GM12878 (cell line): ENCODE data around the gene FDX2. TPM values are rescaled to one million over a fixed set of nuclear protein-coding genes. Genes with fewer than 3 reads are reported as not detected.

Source experiments
- ATAC-seq: fragments of 200-7000 bp; cut with Tn5 transposase; 3 replicates; pipeline ENCODE4 v1.9.1; 2020; ENCODE audit warnings: mild to moderate bottlenecking, moderate library complexity
- BruUV-seq: library from RNA; stranded (reverse); fragments of 400-500 nt; replicated peaks from 2 replicates; lab custom pipeline; 2021; lab: Mats Ljungman, UMichigan
- CTCF ChIA-PET: fragments of 300-600 bp; sonication (Branson Sonifier 250); formaldehyde crosslinking; extraction: SDS; loops from one replicate; lab custom pipeline; 2021; ENCODE audit warnings: inconsistent platforms; lab: Yijun Ruan, JAX
- POLR2A ChIA-PET: fragments of 350-600 bp; formaldehyde crosslinking; extraction: SDS; loops from one replicate; lab custom pipeline; 2021; ENCODE audit warnings: inconsistent platforms; lab: Charles Lee
- RAD21 ChIA-PET: fragments of 300-600 bp; sonication (Branson Sonifier 250); formaldehyde crosslinking; loops from one replicate; lab custom pipeline; 2023; ENCODE audit warnings: antibody characterized with exemption; ENCODE audit not compliant: unreplicated experiment; lab: Charles Lee
- SMC1A ChIA-PET: fragments of 300-600 bp; sonication (Branson Sonifier 250); formaldehyde crosslinking; loops from one replicate; lab custom pipeline; 2023; ENCODE audit not compliant: unreplicated experiment, uncharacterized antibody; lab: Charles Lee
- DNase-seq: peaks from one replicate; pipeline ENCODE4 v3.0.0-alpha.2; 2011; ENCODE audit warnings: low read depth, low spot score
- FAIRE-seq: peaks from 3 replicates; lab custom pipeline; 2011; peaks lifted over from hg19 to GRCh38; lab: Jason Lieb, UNC
- H2AFZ ChIP-seq: 2 replicates; pipeline ENCODE4 v1.6.0; 2011; ENCODE audit warnings: low read depth, low read length, control low read depth; ENCODE audit not compliant: control insufficient read depth
- H3K27ac ChIP-seq: 2 replicates; pipeline ENCODE4 v1.5.1; 2011; ENCODE audit warnings: control low read depth; ENCODE audit not compliant: control insufficient read depth, insufficient read depth
- H3K27me3 ChIP-seq, 2 experiments: replicated peaks in 1 of 2; 2 replicates each; pipeline versions ENCODE4 v1.6.0 to v1.6.1; 2011; ENCODE audit warnings: low read length in 1 of 2; ENCODE audit not compliant: control insufficient read depth in 2 of 2, insufficient read depth in 2 of 2
- H3K36me3 ChIP-seq, 2 experiments: 2 replicates each; pipeline ENCODE4 v1.5.1; 2011; ENCODE audit warnings: low read length in 1 of 2; ENCODE audit not compliant: control insufficient read depth in 2 of 2, insufficient read depth in 2 of 2
- H3K4me1 ChIP-seq: 2 replicates; pipeline ENCODE4 v1.6.1; 2011; ENCODE audit warnings: mild to moderate bottlenecking, low read length, moderate library complexity, mixed read lengths; ENCODE audit not compliant: control insufficient read depth, insufficient read depth
- H3K4me2 ChIP-seq: 2 replicates; pipeline ENCODE4 v1.6.0; 2011; ENCODE audit warnings: control low read depth; ENCODE audit not compliant: control insufficient read depth, insufficient read depth
- H3K4me3 ChIP-seq: fragments of 200-600 bp; sonication (generic); 2 replicates; pipeline ENCODE4 v1.5.1; 2016
- H3K79me2 ChIP-seq: 2 replicates; pipeline ENCODE4 v1.6.0; 2011; ENCODE audit warnings: low read length; ENCODE audit not compliant: control insufficient read depth, insufficient read depth
- H3K9ac ChIP-seq: 2 replicates; pipeline ENCODE4 v1.8.0; 2011; ENCODE audit warnings: low read length, control low read depth, mixed read lengths; ENCODE audit not compliant: control insufficient read depth, insufficient read depth
- H3K9me3 ChIP-seq: replicated peaks from 3 replicates; pipeline ENCODE4 v1.5.1; 2011; ENCODE audit warnings: mild to moderate bottlenecking, low read length; ENCODE audit not compliant: control insufficient read depth, insufficient read depth
- H4K20me1 ChIP-seq: 2 replicates; pipeline ENCODE4 v1.6.0; 2011; ENCODE audit not compliant: control insufficient read depth, insufficient read depth
- ASH2L ChIP-seq: fragments of 300-600, 200-600 bp; sonication (generic); IDR thresholded peaks from 2 replicates; pipeline ENCODE4 v1.6.1; 2017; ENCODE audit warnings: low read depth, mild to moderate bottlenecking, borderline replicate concordance
- BMI1 ChIP-seq: fragments of 450-650 bp; IDR thresholded peaks from 2 replicates; pipeline ENCODE4 v1.6.1; 2016; ENCODE audit warnings: mild to moderate bottlenecking, moderate library complexity, borderline replicate concordance
- CHD1 ChIP-seq: IDR thresholded peaks from 2 replicates; pipeline ENCODE4 v1.6.1; 2012; ENCODE audit warnings: low read depth, low read length, improper control_type of control experiment
- ESRRA ChIP-seq: IDR thresholded peaks from 2 replicates; pipeline ENCODE4 v1.6.1; 2012; ENCODE audit warnings: mild to moderate bottlenecking, low read length, improper control_type of control experiment
- IRF4 ChIP-seq: IDR thresholded peaks from 2 replicates; pipeline ENCODE4 v1.6.1; 2011; ENCODE audit warnings: low read depth, low read length
- IRF5 ChIP-seq: fragments of 450-650 bp; IDR thresholded peaks from 2 replicates; pipeline ENCODE4 v1.6.1; 2017; ENCODE audit warnings: borderline replicate concordance
- MTA2 ChIP-seq: fragments of 450-650 bp; IDR thresholded peaks from 2 replicates; pipeline ENCODE4 v1.6.1; 2016; ENCODE audit warnings: low read depth, mild to moderate bottlenecking, moderate library complexity
- NKRF ChIP-seq: fragments of 450-650 bp; conservative IDR thresholded peaks from 2 replicates; pipeline ENCODE4 v1.6.1; 2017; ENCODE audit warnings: mild to moderate bottlenecking, moderate library complexity
- PKNOX1 ChIP-seq: fragments of 450-650 bp; IDR thresholded peaks from 2 replicates; pipeline ENCODE4 v1.6.1; 2016; ENCODE audit warnings: mild to moderate bottlenecking
- SP1 ChIP-seq: IDR thresholded peaks from one replicate; pipeline ENCODE4 v1.6.1; 2011; ENCODE audit warnings: low read depth, low read length
- SRF ChIP-seq, 2 experiments: IDR thresholded peaks; 2 replicates each; pipeline ENCODE4 v1.6.1; 2011; ENCODE audit warnings: low read depth in 2 of 2, low read length in 2 of 2, mild to moderate bottlenecking in 1 of 2, moderate library complexity in 1 of 2
- TBL1XR1 ChIP-seq: IDR thresholded peaks from 2 replicates; pipeline ENCODE4 v1.6.1; 2012; ENCODE audit warnings: low read depth, low read length, improper control_type of control experiment
- WRNIP1 ChIP-seq: IDR thresholded peaks from 2 replicates; pipeline ENCODE4 v1.6.1; 2011; ENCODE audit warnings: low read depth, low read length, improper control_type of control experiment, borderline replicate concordance
- YBX1 ChIP-seq: fragments of 450-650 bp; IDR thresholded peaks from 2 replicates; pipeline ENCODE4 v1.6.1; 2016; ENCODE audit warnings: antibody characterized with exemption
- ZNF274 ChIP-seq: IDR thresholded peaks from one replicate; pipeline ENCODE4 v1.8.0; 2011; ENCODE audit not compliant: insufficient read length, insufficient read depth
- ZNF592 ChIP-seq: fragments of 450-650 bp; IDR thresholded peaks from 2 replicates; pipeline ENCODE4 v1.6.1; 2017; ENCODE audit warnings: mild to moderate bottlenecking, moderate library complexity
- WGBS: methylation state at CpG from one replicate; pipeline ENCODE4 v1.1.6; 2016; ENCODE audit warnings: low lambda C conversion rate; ENCODE audit not compliant: insufficient replicate concordance, insufficient coverage; ENCODE audit errors: missing lambda C conversion rate; 5-methylcytosine and 5-hydroxymethylcytosine counted together
- in situ Hi-C: fragments of 300-500 bp; cut with MboI; formaldehyde crosslinking; loops from 9 replicates; pipeline ENCODE4 v1.14.3; 2018; ENCODE audit warnings: mixed read lengths
- intact Hi-C: fragments of 100-400 bp; cut with micrococcal nuclease; formaldehyde crosslinking; loops from one replicate; pipeline ENCODE4 v1.14.2; 2022; ENCODE audit not compliant: unreplicated experiment
- polyA plus RNA-seq, 11 experiments: library from polyadenylated mRNA; depleted of rRNA in 4 of 11; unstranded in 6 of 11; stranded (reverse) in 5 of 11; fragments of >200 nt; fragmentation: Nextera tagmentation in 4 of 11; fragmentation: Illumina TruSeq in 1 of 11; extraction: Ambion mirVana in 4 of 11; extraction: Trizol in 1 of 11; gene quantifications; 1 replicate in 1 of 11; 2 replicates in 10 of 11; pipeline versions ENCODE4 v1.2.1 to v1.2.3, GENCODE V29; 2011 to 2016; ENCODE audit warnings: inconsistent platforms in 2 of 11, missing spikeins in 2 of 11, low read depth in 1 of 11
- total RNA-seq, 4 experiments: library from RNA; depleted of rRNA in 3 of 4; stranded (reverse); fragments of >200 nt in 3 of 4; fragmentation: Illumina TruSeq in 1 of 4; extraction: Trizol in 1 of 4; gene quantifications; 2 replicates each; pipeline versions ENCODE4 v1.2.1 to v1.2.3, GENCODE V29; 2013 to 2021

The FDX2 gene
- total and polyA plus RNA-seq, 10 of the 15 experiments (the other 5 are each of a cell fraction or from before 2014, with no cell fraction given), result 1.4 to 50.4 (median 24.7) TPM

GRCh38 chr19:10309423-10309822 lies 6.4 kb downstream of the FDX2 start, which contains the start of gene ZGLP1:
ZGLP1 (minus strand) TSS chr19:10309815.
- no peaks in the 10 kb centered on the region for H3K79me2 ChIP-seq
- no peak for DNase-seq
- no peak for FAIRE-seq
- no peak within 1 kb of the TSS for H3K4me2 ChIP-seq
- intact Hi-C loops, result no loop called here
- no peaks in the 10 kb centered on the region for H3K9me3 ChIP-seq
- WGBS, result 95% methylated on average over 20 of the region's 24 CpGs
- no peak within 1 kb of the TSS for H2AFZ ChIP-seq
- no peak for ATAC-seq
- H3K4me1 ChIP-seq, result no peaks in the 10 kb centered on the region; the same call in 1 of the 2 replicates
- H4K20me1 ChIP-seq, result no peaks in the 10 kb centered on the region
- H3K27me3 ChIP-seq, result no peaks in the 10 kb centered on the region
- H3K4me3 ChIP-seq, result no peak within 1 kb of the TSS
- SMC1A ChIA-PET, result no interaction called here
- CTCF ChIA-PET, result no interaction called here
- POLR2A ChIA-PET, result interaction anchor here (1.4 kb wide), 1 partner anchor 10 kb away, joined by 3 read pairs; no protein-coding TSS in a partner anchor
- H3K36me3 ChIP-seq, result no peaks in the 10 kb centered on the region; a peak in 1 of 4 replicates
- H3K9ac ChIP-seq, result no peak within 1 kb of the TSS
- no TSS peak for BruUV-seq
- in situ Hi-C loops, result no loop called here
- RAD21 ChIA-PET, result no interaction called here
- no peak within 1 kb of the TSS for H3K27ac ChIP-seq
- TF ChIP-seq PKNOX1 (no peak), NKRF (no peak), BMI1 (no peak), CHD1 (no peak), WRNIP1 (no peak), ZNF274 (no peak), ASH2L (no peak), MTA2 (no peak), ZNF592 (no peak), TBL1XR1 (no peak), ESRRA (no peak), IRF4 (no peak), SRF (IDR thresholded peaks at IDR 0.05; ENCODE audit: low read depth in 2 of 2, low read length in 2 of 2) (no peak), YBX1 (no peak), SP1 (no peak), IRF5 (no peak)
